ENCODE results near the gene GLG1.

Gene GLG1

DNA sequence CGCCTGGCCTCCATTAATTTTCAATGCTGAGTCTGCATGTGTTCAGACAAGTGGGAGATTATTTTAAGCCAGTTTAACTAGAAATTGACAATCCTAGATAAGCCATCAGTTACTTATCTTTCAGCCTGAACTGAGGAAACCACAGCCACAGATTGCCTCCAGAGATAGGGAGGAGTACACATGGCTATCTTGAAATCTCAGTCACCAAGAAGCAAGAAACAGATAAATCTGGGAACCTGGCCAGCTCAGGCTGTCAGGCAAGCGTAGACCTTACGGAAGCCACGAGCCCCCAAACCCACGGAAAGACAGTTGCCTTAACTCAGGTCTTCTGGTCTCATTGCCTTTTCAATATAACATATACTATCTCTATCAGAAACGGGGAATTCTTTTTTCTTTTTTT lies 2.0 kb upstream of the GLG1 start:
- no peak for DNase-seq (ENCODE audit: low read depth)

DNA sequence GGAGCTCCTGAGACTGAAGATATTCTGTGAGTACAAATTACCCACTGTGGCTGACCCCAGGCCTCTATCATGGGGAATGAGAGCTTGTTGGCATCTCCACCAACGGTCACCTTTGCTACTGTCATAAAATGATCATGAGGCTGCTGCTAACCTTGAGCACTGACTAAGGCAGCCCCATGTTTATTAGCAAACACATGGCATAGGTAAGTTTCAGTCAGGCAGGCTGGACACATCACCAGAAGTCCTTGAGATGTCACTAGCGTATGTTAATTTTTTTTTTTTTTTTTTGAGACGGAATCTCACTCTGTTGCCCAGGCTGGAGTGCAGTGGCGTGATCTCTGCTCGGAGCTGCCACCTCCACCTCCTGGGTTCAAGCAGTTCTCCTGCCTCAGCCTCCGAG lies 1.5 kb upstream of the GLG1 start:
- no peak for DNase-seq (ENCODE audit: low read depth)

DNA sequence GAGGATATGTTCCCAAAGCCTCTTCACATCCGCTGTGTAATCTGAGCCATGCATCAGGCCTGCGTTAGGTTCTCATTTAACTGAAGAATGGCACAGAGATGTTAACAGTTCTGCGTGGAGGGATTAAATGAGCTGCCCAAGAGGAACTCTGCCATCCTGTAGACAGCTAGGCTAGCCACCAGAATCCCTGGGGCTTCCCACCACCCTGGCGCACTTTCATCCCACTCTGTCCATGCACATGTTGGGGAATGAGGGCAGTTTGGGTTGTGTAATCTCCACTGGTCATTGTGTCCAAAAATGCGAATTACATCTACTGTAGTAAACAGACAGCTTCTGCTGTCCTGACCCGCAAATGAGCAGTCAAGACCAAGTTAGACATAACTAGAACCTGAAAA lies 1.0 kb upstream of the GLG1 start:
- no peak for DNase-seq (ENCODE audit: low read depth)

DNA sequence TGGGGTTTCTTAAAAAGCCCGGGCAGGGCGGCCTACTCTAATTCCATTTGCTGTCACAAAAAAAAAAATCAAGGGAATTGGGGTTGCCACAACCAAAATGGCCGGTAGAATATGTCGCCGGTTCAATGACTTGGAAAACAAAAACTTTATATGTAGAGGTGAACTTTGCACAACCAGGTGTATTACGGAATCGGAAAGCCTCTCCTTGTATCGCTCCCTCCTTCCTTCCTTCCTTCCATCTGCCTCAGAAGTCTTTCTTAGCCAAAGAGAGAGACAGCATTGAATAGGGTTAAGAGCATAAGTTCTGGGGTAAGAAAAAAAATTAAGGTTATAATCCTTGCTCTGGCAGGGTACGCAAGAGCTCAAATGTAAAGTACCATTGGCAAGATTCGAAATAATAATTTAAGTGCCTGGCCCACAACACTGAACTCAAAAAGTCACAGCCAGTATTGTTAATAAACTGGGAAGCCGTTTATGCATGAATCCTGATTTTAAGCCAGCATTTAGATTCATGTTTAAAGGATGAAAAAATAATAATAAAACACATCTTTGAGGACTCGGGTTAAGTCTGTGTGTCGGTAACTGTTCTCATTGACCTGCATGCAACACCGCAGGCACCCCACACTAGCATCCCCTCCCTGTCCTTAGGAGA lies 522 bp upstream of the GLG1 start:
- no peak for DNase-seq (ENCODE audit: low read depth)

DNA sequence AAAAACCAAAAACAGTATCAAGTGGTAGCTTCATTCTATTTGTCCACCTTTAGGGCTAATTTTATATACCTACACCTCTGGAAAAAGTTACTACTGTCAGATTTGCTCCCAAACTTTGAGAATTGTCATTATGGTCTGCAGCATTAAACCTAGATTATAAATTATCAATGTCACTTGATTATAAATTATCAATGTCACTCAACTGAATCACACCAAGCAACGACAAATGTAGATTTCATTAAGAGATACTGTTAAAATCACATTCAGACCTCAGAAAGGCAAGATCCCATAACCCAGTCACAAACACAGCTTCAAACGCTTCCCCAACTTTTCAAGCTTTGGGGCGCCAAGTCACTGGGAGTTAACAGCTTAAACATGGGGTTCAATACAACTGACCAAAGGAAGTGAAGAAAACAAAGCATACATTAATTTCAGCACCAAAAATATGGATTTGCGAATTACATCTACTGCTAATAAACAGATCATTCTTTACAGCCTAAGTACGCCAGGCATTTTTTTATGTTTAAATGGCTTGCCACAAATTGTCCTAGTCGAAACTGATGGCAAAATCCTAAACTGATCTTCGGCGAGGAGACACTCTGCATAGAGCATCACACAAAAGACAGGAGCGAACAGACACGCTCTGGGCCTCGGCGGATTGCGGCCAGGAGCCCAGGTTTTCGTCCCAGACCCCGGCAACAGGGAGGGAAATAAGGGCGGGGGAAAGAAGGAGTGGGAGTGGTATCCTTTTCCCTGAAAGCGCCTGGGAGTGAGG lies 981 bp downstream of the GLG1 start:
- DNase-seq (ENCODE audit: low read depth), result no peak

DNA sequence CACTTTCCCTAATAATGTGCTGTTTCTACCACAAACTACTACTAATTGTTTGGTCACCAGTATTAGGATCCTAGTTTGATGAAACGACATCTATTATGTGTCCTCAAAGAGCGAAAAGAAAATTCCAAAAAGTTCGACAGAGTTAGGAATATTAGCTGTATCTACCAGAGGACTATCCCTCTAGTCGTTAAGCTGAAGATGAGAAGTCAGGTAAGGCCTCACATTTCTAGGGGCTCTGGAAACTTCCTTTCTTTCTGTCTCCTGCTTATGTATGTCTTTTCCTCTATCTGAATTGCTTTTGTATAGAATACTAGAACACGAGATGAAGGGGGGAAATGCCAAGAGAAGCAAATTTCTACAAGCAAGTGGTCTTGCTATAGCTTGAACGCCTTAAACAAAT lies 1.6 kb downstream of the GLG1 start:
- no peak for DNase-seq (ENCODE audit: low read depth)

DNA sequence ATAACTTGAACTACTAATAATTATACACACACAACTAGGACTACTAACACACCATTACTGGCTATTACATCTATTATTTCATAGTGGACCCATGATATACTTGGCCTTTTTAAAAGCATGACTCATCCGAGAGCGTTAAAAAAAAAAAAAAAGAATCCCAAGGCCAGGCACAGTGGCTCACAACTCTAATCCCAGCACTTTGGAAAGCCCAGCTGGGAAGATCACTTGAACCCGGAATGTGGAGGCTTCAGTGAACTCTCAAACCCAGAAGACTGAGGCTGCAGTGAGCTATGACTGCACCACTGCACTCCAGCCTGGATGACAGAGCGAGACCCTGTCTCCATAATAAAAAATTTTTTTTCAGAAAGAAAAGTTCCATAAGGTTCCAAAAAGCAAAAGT lies 3.1 kb downstream of the GLG1 start:
- no peak for DNase-seq (ENCODE audit: low read depth)

DNA sequence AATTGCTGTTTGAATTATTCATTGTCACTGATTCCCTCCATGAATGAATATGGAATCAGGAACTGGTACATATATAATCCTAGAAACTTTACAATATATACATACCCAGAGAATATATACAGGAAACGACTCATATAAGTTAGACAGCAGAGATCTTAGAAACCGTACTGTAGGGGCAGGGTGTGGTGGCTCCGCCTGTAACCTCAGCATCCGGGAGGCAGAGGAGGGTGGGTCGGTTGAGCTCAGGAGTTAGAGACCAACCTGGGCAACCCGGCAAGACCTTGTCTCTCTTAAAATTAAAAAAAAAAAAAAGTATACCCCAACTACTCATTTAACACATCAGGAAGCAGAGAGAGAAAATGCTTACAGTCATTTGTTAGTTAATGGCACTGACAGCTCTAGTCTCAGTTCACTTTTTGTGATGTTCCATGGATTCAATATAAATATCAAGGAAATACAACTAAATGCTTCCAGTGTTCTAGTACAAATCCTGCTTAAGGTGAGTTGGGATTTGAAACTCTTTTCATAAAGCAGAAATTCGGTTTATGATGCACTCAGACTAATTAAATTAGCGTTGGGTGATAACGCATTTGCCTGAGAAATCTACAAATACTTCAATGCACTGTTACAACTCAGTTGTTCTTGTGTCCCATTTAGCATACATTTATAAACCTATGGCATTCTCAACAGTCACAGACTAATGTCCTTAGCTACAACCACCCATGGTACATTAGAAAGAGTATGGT lies 5.6 kb downstream of the GLG1 start:
- no peak for DNase-seq (ENCODE audit: low read depth)

DNA sequence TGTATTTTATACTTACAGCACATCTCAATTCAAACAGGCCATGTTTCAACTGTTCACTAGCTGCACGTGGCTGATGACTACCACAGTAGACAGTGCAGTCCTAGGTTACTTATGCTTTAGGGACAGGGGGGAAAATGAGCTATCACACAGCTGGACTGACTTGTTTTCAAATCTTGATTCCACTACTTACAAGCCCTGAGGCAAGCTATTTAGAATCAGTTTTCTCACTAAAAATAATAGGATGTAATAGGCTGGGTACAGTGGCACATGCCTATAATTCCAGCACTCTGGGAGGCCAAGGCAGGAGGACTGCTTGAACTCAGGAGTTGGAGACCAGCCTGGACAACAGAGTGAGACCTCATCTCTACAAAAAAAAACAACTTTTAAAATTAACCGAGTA lies 10.3 kb downstream of the GLG1 start:
- no peak for DNase-seq (ENCODE audit: low read depth)

DNA sequence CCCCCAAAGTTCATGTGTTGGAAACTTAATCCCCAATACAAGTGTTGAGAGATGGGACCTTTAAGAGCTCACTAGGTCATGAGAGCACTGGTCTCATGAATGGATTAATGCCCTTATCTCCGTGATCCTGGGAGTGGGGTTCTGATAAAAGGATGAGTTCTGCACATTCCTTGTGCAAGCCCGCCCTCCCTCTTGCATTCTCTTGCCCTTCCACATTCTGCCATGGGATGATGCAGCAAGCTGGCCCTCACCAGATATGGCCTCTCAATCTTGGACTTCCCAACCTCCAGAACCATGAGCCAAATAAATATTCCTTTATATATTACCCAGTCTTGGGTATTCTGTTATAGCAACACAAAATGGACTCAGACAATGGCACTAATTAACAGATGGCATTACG lies 14.1 kb downstream of the GLG1 start:
- no peak for DNase-seq (ENCODE audit: low read depth)

DNA sequence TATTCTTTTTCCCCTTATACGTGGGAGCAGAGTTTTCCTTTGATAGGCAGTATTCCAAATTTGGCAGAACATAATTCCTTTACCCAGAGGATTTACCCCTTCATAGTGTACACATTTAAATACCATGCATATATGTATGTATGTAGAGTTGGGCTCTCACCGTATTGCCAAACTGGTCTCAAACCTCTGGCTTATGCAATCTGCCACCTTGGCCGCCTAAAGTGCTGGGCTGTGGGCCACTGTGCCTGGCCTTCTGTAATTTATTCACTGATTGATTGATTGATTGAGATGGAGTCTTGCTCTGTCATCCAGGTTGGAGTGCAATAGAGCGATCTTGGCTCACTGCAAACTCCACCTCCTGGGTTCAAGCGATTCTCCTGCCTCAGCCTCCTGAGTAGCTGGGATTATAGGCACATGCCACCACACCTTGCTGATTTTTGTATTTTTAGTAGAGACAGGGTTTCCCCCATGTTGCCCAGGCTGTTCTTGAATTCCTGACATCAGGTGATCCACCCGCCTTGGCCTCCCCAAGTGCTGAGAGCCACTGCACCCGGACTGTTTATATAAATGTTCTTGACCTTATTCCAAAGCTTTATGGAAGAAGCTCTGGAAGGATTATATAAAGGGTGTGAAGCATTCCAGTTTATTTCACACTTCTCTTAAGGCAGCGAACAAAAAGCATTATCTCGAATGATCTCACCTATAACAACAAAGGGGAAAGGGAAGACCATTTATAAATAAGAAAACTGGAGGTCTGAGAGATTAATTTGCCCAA lies 14.9 kb downstream of the GLG1 start:
- DNase-seq (ENCODE audit: low read depth), result no peak

DNA sequence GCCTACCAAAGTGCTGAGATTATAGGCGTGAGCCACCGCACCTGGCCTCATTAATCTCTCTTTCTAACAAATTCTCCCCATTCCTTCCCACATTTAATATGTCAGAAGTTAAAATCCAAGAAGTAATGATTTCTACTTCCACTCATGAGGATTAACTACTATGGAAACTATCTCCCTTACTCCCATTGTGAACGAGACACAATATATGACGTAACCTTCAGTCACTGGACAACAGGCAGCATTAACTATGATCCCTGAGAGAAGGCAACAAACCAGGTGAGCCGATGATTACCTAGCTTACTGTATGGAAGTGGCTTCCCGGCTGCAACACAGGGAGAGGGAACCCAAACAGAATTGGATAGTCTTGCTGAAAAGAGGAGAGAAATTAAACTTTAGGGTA lies 20.0 kb downstream of the GLG1 start:
- DNase-seq (ENCODE audit: low read depth), result no peak

DNA sequence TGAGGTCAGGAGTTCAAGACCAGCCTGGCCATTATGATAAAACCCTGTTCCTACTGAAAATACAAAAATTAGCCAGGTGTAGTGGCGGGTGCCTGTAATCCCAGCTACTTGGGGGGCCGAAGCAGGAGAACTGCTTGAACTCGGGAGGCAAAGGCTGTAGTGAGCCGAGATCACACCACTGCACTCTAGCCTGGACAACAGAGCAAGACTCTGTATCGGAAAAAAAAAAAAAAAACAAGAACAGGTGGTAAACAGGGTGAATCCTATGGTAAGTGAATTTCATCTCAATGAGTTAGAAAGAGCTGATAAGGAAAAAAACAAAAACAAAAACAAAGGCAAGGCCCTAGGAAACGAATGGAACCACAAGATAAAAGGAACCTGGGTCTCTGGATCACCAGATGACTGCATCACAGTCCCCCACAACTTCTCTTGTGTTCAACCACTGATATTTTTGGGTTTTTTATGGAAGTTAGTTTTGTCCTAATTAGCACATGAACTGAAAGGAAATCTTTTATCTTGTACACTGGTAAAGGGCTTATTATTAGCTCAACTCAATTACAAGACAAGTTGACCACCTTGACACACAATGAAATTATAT lies 21.0 kb downstream of the GLG1 start:
- no peak for DNase-seq (ENCODE audit: low read depth)

DNA sequence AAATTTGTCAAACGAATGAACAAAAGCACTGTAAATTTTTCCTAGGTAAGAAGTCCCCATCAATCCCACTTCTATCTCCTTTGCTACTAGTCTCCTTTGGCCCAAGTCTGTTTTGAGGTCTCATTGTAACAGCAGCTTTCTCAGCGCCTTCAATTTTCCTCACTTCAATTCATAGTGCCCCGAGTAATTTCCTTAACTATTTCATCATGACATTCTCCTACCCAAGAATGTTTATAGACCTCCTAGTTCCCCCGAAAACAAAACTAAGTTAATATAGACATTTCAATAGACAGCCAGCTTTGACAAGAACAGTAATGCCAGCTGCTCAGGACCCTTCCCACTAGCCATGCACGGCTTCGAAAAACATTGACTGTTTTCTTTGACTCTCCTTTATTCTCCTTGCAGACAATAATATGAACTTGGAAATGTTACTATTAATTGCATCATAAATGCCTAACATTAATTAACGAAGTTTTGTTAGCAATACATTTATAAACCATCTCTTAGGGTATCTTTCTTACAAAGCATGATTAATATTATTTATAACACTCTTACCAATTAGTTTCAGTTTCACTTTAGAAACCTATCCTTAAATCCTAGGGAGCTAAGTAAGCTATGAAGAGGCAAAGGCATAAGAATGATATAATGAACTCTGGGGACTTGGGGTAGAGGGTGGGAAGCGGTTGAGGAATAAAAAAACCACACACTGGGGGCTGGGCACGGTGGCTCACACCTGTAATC lies 22.8 kb downstream of the GLG1 start:
- no peak for DNase-seq (ENCODE audit: low read depth)

DNA sequence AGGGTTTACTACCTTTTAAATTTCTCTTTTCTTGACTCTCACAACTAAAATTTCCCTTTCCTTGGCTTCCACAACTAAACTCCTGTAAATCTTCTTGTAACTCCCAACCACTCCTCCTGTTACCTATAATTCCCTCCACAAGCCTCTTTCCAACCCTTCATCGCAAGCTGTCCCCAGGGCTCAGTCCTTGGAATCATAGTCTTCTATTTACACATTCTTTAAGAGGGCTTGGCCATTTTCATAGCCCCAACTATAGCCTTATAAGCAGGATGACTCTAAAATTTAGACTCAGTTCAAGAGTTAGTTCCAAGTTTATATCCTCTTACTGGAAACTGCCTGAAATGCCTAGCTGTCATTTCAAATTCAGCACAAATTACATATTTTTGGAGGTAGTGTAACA lies 23.9 kb downstream of the GLG1 start:
- DNase-seq (ENCODE audit: low read depth), result no peak

DNA sequence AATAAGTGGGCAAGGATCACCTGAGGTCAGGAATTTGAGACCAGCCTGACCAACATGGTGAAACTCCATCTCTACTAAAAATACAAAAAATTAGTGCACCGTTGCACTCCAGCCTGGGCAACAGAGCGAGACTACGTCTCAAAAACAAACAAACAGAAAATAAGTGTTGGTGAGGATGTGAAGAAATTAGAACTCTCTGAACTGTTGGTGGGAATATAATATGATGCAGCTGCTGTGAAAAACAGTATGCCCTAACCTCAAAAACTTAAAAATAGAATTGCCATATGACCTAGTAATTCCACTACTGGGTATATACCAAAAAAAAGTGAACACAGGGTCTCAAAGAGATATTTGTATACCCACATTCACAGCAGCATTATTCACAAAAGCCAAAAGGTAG lies 26.1 kb downstream of the GLG1 start:
- DNase-seq (ENCODE audit: low read depth), result no peak

DNA sequence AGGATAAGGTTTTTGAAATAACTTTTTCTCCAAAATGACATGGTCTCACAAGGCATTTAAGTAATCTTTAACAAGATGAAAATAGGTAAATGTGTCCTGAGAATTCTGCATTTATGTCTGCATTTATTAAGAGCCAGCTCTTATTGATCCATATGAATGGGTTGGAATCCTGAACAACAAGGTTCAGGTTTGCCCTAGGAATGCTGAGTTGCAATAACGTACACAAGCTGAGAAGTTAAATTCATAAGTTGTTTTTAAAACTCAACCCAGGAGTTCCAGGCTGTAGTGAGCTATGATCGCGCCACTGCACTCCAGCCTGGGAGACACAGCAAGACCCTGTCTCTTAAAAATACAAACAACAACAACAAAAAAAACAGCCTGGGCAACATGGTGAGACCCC lies 28.1 kb downstream of the GLG1 start:
- no peak for DNase-seq (ENCODE audit: low read depth)

DNA sequence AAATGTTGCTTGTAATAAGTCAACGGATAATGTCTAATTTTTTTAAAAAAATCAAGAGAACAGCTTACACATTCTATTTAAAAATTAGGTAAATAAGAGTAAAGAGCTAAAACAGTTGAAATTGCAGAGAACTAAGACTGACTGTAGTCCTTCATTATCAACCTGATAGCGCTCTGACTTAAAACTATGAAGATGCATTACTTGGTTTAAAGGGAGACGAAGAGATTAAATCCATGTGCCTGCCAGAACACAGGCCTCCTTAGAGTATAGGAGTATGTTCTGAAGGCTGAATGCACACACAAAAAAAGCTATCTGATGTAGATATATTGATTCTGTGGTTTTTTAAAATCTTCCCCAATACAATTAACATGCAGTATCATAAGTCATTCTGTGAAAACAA lies 28.5 kb downstream of the GLG1 start:
- no peak for DNase-seq (ENCODE audit: low read depth)

DNA sequence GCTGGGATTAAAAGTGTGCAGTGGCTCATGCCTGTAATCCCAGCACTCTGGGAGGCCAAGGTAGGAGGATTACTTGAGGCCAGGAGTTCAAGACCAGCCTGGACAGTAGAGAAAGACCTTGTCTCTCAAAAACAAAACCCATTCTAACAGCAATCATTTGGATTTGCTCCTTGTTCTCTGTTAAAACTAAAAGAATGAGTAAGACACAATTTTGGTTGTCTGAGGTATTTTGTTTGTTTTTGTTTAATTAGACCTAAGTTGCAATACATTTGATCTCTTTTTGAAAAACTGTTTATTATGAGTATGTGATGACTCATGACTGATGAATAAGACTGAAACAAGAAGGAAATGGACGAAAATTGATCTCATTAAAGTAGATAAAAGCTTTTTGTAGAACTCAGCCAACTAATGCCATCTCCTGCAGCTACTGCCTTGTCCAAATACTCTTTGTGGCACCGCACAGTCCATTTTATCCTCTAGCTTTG lies 29.0 kb downstream of the GLG1 start:
- no peak for DNase-seq (ENCODE audit: low read depth)

DNA sequence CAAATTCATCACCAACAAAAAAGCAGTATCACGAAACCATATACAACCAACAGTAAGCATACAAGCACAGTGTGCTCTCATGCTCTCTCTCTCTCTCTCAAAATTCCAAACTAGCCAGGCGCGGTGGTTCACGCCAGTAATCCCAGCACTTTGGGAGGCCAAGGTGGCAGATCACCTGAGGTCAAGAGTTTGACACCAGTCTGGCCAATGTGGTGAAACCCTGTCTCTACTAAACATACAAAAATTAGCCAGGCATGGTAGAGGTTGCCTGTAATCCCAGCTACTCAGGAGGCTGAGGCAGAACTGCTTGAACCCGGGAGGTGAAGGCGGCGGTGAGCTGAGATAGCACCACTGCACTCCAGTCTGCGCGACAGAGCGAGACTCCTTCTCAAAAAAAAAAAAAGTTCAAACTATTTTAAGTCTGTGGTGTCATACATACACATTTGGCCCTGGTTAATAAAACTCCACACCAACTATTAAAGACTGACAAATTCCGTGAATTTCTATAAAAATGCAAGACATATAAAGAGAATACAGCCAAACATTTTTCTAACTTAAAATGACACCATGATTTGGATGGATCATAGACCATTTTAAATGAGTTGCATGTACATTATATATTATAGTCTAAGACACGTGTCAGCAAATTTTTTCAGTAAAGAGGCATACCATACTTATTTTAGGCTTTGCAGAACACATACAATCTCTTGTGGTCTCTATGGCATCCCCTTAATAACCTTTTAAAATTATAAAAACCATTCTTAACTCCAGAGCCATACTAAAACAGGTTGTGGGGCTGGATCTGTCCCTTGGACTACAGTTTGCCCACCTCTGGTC lies 30.9 kb downstream of the GLG1 start:
- no peak for DNase-seq (ENCODE audit: low read depth)
